MM.1S (cell line): ENCODE results near the gene CCDC88C.

ENCODE experiments used
- DNase-seq: peaks from one replicate; pipeline ENCODE4 v3.0.0-alpha.2; 2015
- H2AFZ ChIP-seq: fragments of 300-600 bp; sonication (generic); 2 replicates; pipeline ENCODE4 v1.6.0; 2016; ENCODE audit warnings: antibody characterized with exemption, low read length
- H3F3A ChIP-seq: fragments of 300-600 bp; sonication (generic); 2 replicates; pipeline ENCODE4 v1.6.1; 2016; ENCODE audit warnings: mild to moderate bottlenecking, antibody characterized with exemption, low read length, moderate library complexity, mixed read lengths; ENCODE audit not compliant: insufficient read depth
- H3K27ac ChIP-seq: fragments of 300-600 bp; sonication (generic); 2 replicates; pipeline ENCODE4 v1.5.1; 2016; ENCODE audit warnings: mild to moderate bottlenecking, low read length
- H3K27me3 ChIP-seq: fragments of 300-600 bp; sonication (generic); replicated peaks from 2 replicates; pipeline ENCODE4 v1.6.0; 2016; ENCODE audit warnings: low read length; ENCODE audit not compliant: insufficient read depth
- H3K36me3 ChIP-seq: fragments of 300-600 bp; sonication (generic); replicated peaks from 2 replicates; pipeline ENCODE4 v1.6.1; 2016; ENCODE audit warnings: mild to moderate bottlenecking, low read length, mixed read lengths; ENCODE audit not compliant: insufficient read depth
- H3K4me1 ChIP-seq: fragments of 300-600 bp; sonication (generic); 2 replicates; pipeline ENCODE4 v1.6.1; 2016; ENCODE audit warnings: low read length, mixed read lengths
- H3K4me2 ChIP-seq: fragments of 300-600 bp; sonication (generic); 2 replicates; pipeline ENCODE4 v1.6.0; 2016; ENCODE audit warnings: low read depth, low read length
- H3K4me3 ChIP-seq: fragments of 300-600 bp; sonication (generic); 2 replicates; pipeline ENCODE4 v1.5.1; 2016; ENCODE audit warnings: low read length, mixed read lengths
- H3K79me2 ChIP-seq: fragments of 300-600 bp; sonication (generic); 2 replicates; pipeline ENCODE4 v1.6.1; 2016; ENCODE audit warnings: mixed run types, low read length, mixed read lengths
- H3K9ac ChIP-seq: fragments of 300-600 bp; sonication (generic); 2 replicates; pipeline ENCODE4 v1.6.1; 2016; ENCODE audit warnings: low read length, mixed read lengths
- H3K9me2 ChIP-seq: fragments of 300-600 bp; sonication (generic); replicated peaks from 2 replicates; pipeline ENCODE4 v1.6.1; 2016; ENCODE audit warnings: mild to moderate bottlenecking, low read length, mixed read lengths; ENCODE audit not compliant: insufficient read depth
- H3K9me3 ChIP-seq: fragments of 300-600 bp; sonication (generic); replicated peaks from 2 replicates; pipeline ENCODE4 v1.6.1; 2016; ENCODE audit warnings: mild to moderate bottlenecking, low read length, mixed read lengths; ENCODE audit not compliant: insufficient read depth
- H4K20me1 ChIP-seq: fragments of 300-600 bp; sonication (generic); 2 replicates; pipeline ENCODE4 v1.6.1; 2016; ENCODE audit warnings: mild to moderate bottlenecking, low read length, moderate library complexity, mixed read lengths; ENCODE audit not compliant: insufficient read depth
- CTCF ChIP-seq: fragments of 300-600 bp; sonication (generic); IDR thresholded peaks from 2 replicates; pipeline ENCODE4 v1.5.1; 2016; ENCODE audit warnings: antibody characterized with exemption, low read length, mixed read lengths
- EZH2 ChIP-seq: fragments of 300-600 bp; sonication (generic); optimal IDR thresholded peaks from 2 replicates; pipeline ENCODE3; 2017; ENCODE audit warnings: low read depth, mild to moderate bottlenecking, antibody characterized with exemption, low read length, mixed read lengths
- EZH2phosphoT487 ChIP-seq: fragments of 300-600 bp; sonication (generic); IDR thresholded peaks from 2 replicates; pipeline ENCODE4 v1.6.1; 2018; ENCODE audit warnings: antibody characterized with exemption, low read length

Gene CCDC88C

GRCh38 chr14:91258011-91258618 lies 159.5 kb downstream of the CCDC88C start:
- Histone ChIP-seq H3K9me3 (no peaks in the 10 kb centered on the region), H2AFZ (no peak overlapping the region), H3K79me2 (no peaks in the 10 kb centered on the region), H3F3A (no peaks in the 10 kb centered on the region), H3K9ac (no peak overlapping the region), H3K27ac (no peak overlapping the region), H3K4me3 (no peak overlapping the region), H4K20me1 (no peaks in the 10 kb centered on the region), H3K4me2 (no peak overlapping the region), H3K9me2 (no peaks in the 10 kb centered on the region), H3K27me3 (no peaks in the 10 kb centered on the region), H3K4me1 (no peaks in the 10 kb centered on the region), H3K36me3 (no peaks in the 10 kb centered on the region)
- TF ChIP-seq EZH2 (no peak), EZH2phosphoT487 (no peak), CTCF (no peak)
- no peak for DNase-seq

DNA sequence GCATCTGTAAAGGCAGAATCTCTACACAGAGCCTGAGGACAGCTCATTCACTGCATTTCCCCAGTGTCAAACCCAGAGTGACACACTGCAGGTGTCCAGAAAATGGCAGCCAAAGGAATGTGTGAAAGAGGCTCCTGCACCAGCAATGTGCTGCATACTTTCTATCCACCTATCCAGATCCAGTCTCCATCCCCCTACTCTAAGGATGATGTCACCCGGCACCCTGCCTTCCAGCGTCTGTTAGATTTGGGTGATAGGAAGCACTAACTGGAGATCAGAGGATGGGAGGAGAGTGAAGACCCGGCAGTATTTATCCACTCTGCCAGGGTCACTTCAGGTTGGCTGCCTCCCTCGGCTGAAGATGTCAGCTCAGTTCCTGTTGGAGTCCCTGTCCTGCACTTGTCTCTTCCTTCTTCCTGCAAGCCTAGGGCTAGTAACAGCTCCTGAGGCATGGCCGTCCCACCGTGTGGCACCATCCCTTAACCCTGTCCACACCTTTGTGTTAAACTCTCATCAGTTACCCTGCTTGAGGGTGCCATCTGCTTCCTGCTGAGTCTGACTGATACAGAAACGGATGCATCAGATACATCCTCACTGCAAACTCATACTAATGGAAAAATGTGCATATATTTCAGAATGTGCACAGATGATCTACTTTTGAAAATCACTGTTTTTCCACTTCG lies 160.2 kb downstream of the CCDC88C start:
- H3K79me2 ChIP-seq, result no peaks in the 10 kb centered on the region
- no peak overlapping the region for H3K4me2 ChIP-seq
- H3K4me1 ChIP-seq, result no peaks in the 10 kb centered on the region
- H3K27ac ChIP-seq, result no peak overlapping the region
- no peak overlapping the region for H2AFZ ChIP-seq
- DNase-seq, result no peak
- no peaks in the 10 kb centered on the region for H3K36me3 ChIP-seq
- no peaks in the 10 kb centered on the region for H4K20me1 ChIP-seq
- H3F3A ChIP-seq, result no peaks in the 10 kb centered on the region
- H3K4me3 ChIP-seq, result no peak overlapping the region
- no peaks in the 10 kb centered on the region for H3K9me3 ChIP-seq
- H3K27me3 ChIP-seq, result no peaks in the 10 kb centered on the region
- H3K9me2 ChIP-seq, result no peaks in the 10 kb centered on the region
- TF ChIP-seq CTCF (no peak), EZH2phosphoT487 (no peak), EZH2 (no peak)
- H3K9ac ChIP-seq, result no peak overlapping the region

DNA sequence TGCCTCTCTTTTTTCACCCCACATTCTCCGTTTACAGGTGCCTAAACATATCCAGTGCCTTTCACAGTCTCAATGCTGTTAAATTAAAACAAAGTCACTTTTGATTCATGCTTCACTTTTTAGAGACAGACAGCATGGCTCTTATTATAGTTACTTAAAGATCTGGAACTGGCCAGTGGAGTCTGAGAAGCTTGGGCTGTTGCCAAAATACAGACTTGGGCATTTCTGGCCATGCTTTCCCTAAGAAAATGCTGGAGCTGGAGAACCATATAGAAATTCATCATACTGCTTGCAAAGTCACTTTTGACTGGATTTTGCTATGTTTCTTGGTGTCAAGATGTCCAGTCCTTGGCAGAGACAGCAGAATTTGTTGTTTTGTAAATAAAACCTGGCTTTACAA lies 161.0 kb downstream of the CCDC88C start:
- Histone ChIP-seq H3K36me3 (no peaks in the 10 kb centered on the region), H4K20me1 (no peaks in the 10 kb centered on the region), H3K4me1 (no peaks in the 10 kb centered on the region), H3K4me2 (no peak overlapping the region), H3K79me2 (no peaks in the 10 kb centered on the region), H2AFZ (no peak overlapping the region), H3F3A (no peaks in the 10 kb centered on the region), H3K9me3 (no peaks in the 10 kb centered on the region), H3K9ac (no peak overlapping the region), H3K9me2 (no peaks in the 10 kb centered on the region), H3K4me3 (no peak overlapping the region), H3K27ac (no peak overlapping the region), H3K27me3 (no peaks in the 10 kb centered on the region)
- no peak for DNase-seq
- no peak for TF ChIP-seq CTCF
- TF ChIP-seq EZH2phosphoT487, result no peak
- no peak for TF ChIP-seq EZH2
